NCI-H2196 treated with DMSO at 0.1 percent for 48 hours (cell line): ENCODE data around the gene SDK2.

Experiments
- DNase-seq: peaks from one replicate; lab custom pipeline; 2025; ENCODE audit not compliant: unreplicated experiment; lab: John Stamatoyannopoulos, UW

SDK2 gene

DNA sequence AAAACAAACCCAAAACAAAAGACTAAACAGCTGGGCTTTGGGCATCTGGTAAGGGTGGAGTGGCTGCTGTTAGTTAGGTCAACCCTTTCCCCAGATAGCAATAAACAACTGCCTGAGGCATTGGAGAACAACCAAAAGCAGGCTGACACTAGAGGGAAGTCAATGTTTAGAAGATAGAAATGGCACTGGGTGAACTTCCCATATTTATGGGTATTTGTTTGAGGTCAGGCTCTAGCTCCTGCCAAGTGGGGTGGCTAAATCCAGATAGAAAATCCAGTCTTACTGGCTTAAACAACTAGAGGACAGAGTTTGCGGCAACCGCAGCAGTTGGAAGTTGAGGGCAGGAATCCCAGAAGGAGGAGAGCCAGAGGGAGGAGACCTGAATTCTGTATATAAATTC lies 79.4 kb downstream of the SDK2 start:
- DNase-seq, result no peak

DNA sequence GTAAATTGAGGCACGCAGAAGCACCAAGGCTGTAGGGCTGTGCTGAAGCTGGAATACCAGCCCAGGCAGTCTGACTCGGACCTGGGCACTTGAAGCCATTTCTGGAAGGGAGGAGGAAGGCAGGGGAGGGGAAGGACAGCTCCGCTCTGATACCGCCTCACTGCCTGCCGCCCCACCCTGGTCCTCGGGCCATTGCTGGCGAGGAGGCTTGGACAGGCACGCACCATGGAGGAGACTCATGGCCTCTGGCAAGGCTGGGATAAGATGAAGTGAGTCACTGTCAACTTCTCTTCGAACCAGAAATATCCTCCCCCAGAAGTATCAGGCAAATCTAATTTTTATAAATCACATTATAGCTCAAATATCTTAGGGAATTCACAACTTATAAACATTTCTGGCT lies 81.3 kb downstream of the SDK2 start:
- DNase-seq, result no peak

DNA sequence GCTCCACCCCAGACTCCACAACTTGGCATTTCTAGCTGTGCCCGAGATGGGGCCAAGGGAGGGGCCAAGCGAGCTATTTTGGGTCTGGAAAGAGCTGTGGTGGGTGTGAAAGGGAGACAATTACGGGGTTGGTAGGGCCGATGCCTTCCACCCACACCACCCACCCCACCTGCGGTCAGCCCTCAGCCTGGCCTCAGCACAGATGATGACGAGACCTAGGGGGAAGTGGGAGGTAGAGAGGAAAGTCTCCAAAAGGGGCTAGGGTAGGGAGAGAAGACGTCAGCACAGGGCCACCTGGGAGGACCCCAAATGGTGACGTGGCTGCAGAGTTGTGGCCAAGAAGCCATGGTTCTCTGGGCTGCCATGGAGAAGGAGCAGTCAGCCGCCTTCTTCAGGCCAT lies 83.1 kb downstream of the SDK2 start:
- no peak for DNase-seq

DNA sequence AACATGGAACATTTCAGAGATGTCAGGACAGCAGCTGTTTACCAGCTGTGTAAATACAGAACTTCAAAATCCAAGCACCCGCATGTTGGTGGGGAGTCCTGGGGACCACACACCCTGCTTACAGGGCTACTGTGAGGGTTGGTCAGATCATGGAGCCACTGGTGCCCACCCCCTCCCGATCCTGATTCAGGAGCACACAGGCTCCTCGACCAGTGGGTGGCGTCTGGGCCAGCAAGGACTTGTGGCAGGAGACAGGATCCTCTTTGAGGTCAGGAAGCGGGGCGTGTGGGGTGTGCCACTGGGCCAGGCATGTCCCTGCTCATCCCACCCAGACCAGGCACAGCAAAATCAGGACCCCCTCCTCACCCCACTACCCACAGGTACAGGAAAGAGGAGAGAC lies 83.6 kb downstream of the SDK2 start:
- no peak for DNase-seq

DNA sequence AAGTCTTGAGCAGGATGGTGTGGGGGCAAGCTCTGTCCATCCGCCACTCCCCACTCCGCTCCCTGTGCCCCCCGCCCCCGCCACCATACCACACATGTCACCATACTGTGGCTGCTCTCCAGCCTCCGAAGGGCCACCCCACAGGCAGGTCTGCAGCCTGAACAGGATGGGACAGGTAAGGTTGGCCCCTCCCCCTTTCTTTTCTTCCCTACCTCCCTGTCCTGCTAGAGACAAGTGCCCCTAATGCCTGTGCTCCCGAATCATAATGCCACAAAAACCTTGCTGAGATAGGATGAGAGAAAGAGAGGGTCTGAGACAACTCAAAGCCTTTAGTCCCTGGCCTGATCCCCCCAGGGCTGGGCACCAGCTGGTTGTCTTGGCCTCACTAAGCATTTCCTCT lies 84.7 kb downstream of the SDK2 start:
- no peak for DNase-seq

DNA sequence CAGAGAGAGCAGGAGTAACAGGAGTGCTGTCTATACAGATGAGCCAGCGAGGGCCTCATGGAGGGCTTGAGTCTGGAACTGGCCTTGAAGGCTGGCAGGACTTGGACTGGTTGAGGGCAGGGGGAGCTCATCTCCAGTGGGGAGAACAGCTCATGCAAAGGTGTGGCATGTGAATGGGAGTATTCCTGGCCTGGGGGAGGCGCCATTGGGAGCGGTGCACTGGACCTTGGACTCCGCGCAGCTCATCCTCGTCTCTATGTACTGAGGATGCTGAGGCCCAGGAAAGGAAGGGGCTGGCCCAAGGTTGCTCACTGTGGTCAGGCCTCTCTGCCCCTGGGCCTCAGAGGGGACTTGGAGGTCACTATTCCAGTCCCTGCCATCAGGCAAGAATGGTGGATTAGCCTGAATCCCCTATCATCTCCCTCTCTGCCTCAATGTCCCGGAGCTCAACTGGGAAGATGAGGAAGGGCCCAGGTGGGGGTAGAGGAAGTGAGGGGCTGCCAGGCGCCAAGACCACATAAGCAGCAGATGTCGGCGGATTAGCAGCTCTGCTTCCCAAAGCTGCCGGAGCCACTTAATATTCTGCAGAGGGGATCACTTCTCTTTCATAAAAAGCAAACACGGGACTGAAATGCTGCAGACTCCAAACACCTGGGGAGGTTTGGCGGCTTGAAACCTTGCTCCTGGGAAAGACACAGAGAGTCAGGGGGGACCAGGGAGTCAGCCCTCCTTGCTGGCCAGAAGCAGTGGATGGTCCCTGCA lies 88.9 kb downstream of the SDK2 start:
- DNase-seq, result no peak

DNA sequence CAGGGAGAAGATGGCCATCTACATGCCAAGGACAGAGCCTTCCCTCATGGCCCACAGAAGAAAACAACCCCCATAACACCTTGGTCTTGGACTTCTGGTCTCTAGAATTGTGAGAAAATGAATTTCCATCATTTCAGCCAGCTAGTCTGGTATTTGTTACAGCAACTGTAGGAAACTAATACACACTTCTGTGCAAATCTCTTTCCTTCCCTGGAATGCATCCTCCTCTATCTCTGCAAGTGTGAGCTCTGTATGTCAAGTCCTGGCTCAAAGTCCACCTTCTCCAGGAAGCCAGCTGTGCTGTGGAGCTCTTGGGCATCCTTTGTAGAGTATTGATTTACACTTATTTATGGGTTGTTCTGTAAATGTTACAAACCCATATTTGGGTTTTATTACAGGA lies 89.7 kb downstream of the SDK2 start:
- no peak for DNase-seq

DNA sequence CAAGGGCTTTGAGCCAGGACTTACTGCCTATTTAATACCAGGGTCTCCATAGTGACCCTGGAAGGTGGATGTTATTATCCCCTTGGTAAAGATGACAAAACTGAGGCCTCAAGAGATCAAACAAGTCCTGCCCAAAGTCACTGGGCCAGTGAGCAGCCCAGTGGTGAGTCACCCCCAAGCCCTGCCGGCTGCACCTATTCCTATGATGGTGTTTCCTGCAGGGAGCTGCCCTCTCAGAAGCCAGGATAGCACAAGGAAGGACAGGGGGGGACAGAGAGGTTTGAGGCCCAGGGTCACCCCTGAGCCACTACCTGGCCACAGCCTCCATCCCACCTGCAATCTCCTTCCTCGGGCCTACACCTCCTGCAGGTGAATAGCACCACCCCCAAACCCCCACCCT lies 90.9 kb downstream of the SDK2 start:
- DNase-seq, result no peak

DNA sequence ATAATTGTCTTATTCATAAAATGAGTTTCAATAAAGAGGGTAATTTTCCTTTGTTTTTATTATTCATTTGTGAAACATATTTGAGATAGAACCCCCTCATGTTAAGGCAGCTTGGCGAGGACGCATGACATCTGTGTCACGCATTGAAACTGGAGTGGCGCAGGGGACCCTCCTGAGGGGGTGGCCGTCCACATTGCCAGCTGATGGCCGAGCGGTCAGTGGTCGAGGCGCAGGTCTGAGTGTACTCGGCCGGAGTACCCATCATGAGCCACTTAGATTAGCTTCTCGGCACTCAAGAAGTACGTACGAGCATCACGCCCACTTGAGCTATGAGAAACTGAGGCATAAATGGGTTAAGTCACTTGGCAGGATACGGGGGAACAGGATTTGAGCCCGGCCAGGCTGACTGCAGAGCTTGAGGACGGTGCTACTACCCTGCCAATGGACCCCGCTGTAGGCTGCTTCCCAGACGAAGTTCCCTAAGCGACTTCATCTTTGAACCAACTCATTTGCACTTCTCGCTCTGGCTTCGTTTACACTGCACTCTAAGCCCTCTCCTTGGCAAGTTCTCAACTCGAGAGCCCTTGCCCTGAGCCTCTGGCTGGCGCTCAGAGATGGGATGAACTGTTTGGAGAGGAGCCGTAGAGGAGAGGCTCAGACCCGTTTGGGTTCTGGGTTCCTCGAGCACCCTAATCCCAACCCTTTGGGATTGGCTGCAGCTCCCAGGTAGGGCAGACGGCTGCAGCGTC lies 91.8 kb downstream of the SDK2 start:
- no peak for DNase-seq

DNA sequence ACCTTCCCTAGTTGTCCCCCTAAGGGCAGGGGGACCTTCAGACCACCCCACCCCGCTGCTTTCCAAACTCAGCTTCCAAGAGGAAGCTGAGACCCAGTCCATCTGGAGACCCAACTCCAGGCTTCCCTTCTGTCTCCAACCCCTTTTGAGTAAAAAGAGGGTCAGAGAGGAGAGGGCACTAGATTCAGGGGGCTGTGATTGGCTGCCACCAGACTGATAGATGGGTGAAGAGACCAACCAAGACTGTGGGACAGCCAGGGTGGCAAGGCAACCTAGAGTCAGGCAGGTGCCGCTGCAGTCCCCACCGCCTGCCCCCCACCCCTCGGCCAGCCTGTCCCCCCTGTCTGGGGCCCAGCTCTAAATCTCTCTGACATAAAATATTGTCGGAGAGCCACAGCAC lies 92.5 kb downstream of the SDK2 start:
- DNase-seq, result no peak

DNA sequence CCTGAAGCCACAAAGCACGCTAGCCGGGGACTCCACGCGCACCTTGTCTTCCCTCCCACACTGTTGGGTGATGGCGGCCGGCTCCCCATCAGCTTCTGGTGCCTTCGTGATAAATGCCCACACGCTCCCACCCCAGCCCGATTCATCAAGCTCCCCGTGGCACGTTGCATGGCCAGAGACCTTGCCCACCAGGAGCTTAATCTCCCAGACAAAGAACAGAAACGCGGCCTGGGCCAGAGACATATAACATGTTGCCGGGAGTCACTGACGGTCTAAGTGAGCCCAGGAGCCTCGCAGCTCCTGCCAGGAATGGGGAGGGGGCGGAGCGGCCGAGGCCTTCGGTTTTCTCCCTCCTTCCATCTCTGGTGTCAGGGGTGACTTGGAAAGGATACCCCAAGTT lies 93.1 kb downstream of the SDK2 start:
- no peak for DNase-seq

DNA sequence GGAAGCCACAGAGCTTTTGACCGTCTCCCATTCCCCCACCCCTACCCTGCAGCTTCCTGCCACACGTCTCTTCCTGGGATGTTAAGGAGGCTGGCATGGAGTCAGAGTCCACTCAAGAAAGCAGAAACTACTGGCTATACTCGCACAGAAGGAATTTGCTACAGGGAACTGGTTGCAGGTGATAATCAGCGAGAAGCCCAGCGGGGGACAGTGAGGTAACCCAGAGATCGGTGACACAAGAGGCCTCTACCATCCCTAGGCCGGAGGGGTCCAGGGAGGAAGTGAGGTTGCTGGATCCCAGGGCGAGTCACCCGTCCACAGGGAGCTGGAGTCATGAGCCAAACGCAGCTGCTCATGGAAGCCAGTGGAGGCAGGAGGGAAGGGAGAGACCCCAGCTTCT lies 93.7 kb downstream of the SDK2 start:
- no peak for DNase-seq

DNA sequence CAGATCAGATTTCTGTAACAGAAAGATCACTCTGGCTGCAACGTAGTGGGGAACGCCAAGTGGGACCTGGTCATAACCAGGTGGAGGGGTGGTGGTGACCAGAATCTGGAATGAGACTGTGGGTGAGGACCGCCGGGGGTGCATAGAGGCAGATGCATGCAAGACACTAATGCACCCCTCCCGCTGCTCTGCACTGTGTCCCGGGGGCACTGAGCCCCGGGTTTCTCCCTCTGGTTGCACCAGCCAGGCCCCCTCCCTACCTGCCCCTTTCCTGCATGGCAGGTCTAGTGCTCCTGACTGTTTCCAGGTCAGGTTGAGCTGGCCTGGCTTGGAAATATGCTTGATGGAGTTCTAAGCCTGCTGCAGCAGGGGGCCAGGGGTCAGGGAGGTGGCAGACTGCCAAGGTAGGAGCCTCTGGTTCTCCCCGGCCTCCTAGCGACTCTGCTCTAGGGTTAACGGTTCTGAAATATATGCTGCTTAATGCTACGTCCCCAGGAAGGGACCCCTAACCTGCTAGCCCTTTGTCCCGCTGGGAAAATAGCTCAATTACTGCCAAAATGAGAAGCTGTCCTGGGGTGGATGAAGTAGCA lies 94.3 kb downstream of the SDK2 start:
- no peak for DNase-seq

DNA sequence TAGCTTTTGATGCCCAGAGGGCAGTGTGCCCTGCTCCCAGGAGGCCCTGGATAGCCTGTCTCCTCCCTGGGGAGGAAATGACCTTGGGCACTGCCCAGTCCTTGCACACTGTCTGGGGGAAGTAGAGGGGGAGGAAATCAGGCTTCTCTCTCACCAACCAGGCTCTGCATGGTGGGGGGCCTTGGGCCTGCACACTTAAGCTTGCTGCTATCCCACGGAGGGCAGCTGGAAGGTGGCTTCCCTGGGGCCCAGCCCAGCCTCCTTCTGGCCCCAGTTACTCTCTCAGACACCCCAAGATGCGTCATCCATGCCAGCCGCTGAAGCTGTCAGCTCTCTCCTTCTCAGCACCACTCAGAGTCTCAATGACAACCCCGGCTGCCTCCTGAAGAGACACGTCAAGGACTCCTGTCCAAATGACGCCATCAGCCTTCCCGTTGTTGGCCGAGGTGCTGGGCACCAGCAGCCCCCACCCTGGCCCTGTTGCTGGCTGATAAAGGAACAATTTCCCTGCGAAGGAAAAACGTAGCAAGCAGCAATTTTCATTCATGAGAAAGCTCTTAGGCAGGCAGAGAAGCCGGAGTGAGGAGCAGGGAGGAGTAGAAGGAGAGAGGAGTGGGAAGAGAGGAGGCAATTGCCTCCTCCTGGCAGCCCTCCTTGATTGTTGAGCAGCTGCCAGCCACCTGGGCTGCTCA lies 95.5 kb downstream of the SDK2 start:
- no peak for DNase-seq

DNA sequence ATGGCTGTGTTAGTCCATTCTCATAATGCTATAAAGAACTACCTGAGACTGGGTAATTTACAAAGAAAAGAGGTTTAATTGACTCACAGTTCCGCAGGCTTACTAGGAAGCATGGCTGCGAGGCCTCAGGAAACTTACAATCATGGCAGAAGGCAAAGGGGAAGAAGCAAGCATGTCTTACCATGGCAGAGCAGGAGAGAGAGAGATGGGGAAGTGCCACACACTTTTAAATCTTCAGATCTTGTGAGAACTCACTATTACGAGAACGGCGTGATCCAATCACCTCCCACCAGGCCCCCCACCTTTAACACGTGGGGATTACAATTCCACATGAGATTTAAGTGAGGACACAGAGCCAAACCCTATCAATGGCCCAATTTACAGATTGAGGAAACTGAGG lies 96.5 kb downstream of the SDK2 start:
- no peak for DNase-seq

DNA sequence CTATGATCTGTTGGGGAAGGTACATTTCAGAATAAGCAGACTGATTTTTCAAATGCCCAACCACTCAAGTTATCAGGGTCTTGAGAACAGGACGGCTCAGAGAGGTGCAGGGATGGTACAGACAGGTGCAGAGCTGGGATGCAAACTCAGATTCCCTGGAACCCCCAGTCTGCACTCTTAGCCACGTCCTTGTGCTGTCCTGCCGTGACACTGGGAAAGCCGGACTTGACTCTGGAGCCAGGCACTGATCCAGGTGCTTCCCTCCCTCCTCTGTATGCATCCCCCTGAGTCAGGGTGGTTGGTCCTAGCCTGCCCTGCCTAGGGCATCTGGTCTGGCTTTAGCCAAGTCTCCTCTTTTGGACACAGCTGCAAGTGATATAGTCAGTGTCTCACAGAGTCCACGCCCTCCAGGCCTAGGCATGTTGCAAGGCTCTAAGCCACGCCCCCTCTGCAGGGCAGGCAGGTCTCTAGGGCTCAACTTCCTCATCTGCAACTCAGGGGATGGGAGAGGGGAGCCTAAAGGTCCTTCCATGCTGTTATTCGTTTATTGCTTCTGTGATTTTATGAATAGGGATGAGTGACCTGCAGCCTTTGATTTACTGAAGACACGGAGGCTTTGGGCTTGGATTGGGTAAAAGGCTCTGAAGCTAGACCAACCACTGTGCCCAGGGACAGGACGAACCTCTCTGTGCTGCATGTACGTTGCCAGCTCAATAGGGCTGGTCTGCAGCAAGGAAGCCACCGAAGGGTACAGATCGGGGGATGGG lies 97.3 kb downstream of the SDK2 start:
- peak; percentile 50 for DNase-seq

DNA sequence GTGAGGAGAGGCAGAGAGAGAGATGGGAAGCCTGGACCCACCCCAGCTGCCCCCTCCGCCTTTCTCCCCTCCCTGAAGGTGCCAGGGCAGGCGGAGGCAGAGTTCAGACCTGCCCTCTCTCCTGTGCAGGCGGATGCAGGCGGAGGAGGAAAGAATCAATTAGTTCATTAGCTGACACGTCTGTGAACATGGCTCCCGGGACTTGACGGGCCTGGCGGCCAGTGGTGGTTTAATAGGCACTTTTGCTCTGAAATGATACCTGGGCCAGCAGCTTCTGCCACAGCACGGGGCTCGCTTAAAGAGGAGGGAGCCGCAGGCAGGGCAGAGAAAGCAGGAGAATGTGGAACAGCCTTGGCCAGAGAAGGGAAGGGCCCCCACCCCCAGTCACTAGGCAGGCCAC lies 98.1 kb downstream of the SDK2 start:
- no peak for DNase-seq

DNA sequence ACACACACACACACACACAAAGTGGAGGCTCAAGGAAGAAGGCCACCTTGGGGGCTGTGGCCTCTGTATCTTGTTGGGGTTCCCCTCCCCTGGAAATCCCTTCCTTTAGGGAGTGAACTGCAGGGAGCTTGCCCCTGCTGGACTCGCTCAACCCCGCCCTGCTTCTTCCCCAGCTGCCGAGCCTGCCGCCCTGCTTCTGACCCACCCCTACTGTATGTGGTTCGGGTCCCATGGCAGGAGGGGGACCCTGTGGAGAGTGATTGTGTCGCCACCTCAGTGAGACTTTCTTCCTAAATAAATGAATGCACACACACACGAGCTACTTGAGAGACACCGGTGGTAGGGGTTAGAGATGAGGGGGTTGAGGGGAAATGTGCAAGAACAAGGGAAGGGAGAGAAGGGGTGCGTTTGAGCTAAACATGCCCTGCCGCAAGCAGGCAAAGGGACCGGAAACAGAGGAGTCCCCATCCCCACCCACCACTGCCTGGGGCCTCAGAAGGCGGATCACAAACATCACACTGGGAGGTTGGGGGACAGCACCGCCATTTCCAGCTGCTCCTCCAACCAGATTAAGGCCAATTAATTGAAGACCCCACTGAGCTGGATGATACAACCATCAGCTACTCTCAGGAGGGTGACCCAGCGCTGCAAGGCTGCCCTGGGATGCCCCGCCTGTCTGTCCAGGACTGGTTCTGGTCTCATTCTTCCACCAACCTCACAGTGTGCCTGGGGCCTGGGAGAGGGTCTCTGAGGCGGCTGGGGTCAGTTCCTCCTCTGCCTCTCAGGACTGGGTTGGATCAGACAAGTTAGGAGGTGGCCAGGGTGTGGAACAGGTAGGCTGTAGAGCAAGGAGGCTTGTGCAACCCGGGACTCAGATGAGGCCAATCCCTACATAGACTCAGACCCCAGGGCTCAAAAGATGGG lies 98.9 kb downstream of the SDK2 start:
- DNase-seq, result no peak

DNA sequence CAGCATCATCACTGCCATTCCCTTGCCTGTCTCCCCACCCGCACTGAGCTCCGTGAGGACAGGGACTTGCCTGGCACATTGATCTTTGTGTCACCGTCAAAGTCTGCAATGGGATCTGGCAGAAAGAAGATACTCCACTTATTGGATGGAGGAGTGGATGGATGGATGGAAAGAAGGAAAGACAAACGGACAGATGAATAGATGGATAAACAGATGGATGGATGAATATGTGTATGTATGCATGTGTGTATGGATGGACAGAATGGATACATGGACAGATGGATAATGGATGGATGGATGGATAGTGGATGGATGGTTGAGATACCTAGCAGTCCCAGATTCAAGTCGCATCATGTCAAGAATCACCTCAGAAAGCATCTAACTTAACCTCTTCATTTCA lies 99.9 kb downstream of the SDK2 start:
- no peak for DNase-seq

DNA sequence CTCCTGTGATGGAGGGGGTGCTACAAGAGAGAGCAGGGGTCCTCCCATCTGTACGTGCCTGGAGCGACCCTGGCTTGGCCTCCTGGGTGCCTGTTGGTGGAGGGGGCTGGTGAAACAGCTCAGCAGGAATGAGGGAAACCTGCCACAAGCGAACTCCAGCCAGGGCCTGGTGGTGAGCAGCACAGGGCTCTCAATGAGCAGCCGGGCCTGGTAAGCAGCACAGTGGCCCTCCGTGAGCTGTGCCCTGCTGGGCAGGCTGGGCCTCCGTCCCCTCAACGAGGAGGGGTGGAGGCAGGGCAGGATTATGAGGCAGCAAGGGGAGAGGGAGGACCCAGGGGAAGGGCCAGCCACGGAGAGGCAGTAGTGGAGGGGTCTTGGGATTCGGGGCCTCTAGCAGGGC lies 101.9 kb downstream of the SDK2 start:
- no peak for DNase-seq
